DMS53 treated with DMSO at 0.1 percent for 48 hours (cell line): ENCODE results near the gene BGN.

ENCODE experiments used
- DNase-seq: peaks from one replicate; lab custom pipeline; 2025; ENCODE audit not compliant: unreplicated experiment; lab: John Stamatoyannopoulos, UW

The BGN gene

GRCh38 chrX:153525451-153525850, 30.7 kb downstream of the BGN start:
- no peak for DNase-seq

- DNase-seq, result no peak
These were observed 31.3 kb downstream of the BGN start for GRCh38 chrX:153526042-153526441.

GRCh38 chrX:153526801-153527200, 32.0 kb downstream of the BGN start:
- no peak for DNase-seq

DNA sequence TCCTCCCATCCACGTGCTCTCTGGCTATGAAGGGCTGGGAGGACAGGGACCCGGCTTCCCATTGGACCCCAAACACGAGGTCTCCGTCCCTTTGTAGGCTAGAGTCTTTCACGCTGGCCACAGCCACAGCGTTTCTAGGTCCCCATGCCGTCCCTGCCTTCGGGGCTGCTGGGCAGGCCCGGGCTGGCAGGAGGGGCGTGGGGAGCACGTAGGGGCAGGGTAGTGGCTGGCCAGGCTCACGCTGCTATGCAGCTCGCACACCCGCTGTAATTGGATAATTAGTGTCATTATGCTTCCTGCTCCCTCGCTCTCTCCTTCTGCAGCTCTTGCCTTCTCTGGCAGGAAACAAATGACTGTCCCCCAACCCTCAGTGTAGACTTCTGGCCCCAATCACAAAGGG, 32.4 kb downstream of the BGN start:
- no peak for DNase-seq

DNA sequence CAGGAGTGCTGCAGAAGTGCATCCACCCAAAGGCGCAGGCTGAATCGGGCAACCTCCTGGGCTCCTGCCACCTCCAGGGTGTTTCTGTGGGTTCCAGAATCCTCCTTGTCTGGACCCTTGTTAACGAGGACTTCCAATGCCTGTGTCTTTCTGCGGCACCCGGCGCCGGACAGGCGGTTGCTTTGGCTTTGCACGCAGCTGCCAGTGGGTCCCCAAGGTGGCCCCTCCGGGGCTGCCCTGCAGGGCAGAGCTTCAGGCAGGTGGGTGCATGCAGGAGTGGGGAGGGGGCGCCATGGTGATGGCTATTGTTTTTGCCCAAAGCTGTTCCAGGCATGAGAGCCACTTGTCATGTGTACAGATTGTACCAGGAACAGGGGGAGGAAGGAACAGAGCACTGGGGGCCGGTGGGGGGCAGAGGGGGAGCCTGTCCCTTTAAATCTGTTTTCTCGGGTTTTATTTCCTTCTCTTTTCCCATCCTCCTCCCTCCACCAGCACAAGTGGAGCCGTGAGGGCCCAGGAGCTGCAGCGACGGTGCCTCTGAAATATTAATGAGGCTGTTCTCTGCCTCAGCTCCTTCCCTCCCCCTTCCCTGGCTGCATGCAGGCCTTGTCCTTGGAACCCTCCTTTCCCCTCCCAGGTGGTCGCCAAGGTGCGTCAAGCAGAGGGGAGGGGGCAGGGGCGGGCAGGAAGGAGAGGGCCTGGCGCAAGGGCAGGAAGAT, 35.8 kb downstream of the BGN start:
- DNase-seq, result no peak

- DNase-seq, result no peak
These were observed 38.3 kb downstream of the BGN start for GRCh38 chrX:153533091-153533490.

GRCh38 chrX:153537080-153537479, 42.3 kb downstream of the BGN start:
- DNase-seq, result no peak

GRCh38 chrX:153537526-153538295, 42.9 kb downstream of the BGN start:
- DNase-seq, result no peak

GRCh38 chrX:153538424-153538823, 43.6 kb downstream of the BGN start:
- no peak for DNase-seq

GRCh38 chrX:153539171-153539978, 44.6 kb downstream of the BGN start:
- DNase-seq, result peak; percentile 33

DNA sequence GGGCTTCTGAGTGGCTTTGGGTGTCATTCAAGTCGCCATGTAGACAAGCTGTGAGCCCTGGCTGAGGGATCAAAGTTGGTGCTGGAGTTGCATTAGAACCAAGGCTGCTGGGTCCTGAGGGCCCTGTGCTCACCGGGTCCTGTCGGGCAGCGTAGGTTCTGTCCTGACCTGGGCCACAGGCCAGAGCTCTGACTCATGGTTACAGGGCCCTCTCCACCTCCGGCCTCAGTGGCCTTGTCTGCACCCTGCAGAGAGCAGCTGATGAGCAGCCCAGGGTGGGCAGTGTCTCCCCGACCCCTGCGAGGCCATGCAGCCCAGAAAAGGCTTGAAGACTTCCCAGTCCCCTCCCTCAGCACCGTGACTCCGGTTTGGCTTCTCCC, 45.2 kb downstream of the BGN start:
- DNase-seq, result no peak

DNA sequence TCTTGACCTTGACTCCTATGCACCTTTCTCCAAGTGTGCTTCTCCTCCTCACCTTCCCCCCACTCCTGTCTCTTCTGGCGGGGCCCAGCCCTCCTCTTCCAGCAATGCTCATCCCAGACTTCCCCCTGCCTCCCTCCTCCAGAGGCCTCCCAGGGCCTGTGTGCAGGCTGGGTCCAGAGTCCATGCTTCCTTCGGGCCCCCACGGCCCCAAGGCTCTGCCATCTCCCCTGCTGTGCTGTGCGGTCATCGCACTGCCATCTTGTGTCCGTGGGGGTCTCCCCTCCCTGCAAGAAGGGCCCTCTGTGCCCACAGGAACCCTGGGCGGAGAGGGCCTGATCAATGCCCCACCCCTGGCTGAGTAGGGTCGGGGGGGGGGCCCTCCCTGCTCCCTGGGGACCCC, 49.9 kb downstream of the BGN start:
- DNase-seq, result no peak

- no peak for DNase-seq
These were observed 51.6 kb downstream of the BGN start for GRCh38 chrX:153546386-153546785.

DNA sequence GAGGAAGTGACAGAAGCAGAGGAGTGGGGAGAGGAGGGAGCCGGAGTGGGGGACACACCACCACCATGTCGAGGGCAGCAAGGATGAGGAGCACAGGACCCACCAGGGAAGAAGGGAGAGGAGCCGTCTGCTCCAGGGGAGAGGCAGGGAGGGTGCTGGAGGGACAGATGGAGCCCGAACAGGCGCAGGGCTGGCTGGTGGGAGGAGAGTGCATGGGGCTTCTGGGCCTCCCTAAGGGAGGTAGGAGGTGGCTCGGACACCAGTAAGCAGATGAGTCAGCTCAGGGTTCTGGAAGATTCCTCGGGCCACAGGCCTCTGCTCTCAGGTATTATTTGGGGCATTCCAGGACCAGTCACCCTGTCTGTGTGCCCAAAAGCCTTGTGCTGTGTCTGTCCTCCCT, 52.4 kb downstream of the BGN start:
- no peak for DNase-seq

DNA sequence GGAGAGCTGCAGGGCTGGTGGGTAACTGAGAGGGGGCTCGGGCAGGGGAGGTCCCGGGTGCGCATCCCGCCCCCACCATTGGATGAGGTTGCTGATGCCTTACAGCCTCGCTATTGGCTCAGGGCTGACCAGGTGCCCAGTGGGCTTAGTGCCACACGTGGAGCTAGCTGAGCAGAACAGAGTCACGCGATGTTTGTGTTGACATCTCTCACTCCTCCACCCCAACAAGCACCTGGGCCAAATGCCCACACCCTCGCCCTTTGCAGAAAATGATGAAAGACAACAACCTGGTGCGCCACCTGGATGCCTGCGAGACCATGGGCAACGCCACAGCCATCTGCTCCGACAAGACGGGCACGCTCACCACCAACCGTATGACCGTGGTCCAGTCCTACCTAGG, 54.5 kb downstream of the BGN start:
- no peak for DNase-seq

DNA sequence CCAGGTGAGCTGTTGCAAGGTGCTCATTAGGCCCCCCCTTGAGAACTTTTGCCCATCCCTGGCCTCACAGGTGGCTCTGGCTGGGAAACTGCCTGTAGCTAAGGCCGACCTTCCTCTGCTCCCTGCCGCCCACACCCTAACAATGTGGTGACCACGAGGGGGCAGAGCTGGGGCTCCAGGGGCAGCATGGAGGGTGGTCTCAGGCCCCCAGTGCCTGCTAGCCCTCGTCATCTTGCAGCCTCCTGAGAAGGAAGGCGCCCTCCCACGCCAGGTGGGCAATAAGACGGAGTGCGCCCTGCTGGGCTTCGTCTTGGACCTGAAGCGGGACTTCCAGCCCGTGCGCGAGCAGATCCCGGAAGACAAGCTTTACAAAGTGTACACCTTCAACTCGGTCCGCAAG, 55.0 kb downstream of the BGN start:
- DNase-seq, result no peak

- DNase-seq, result no peak
These were observed 56.4 kb downstream of the BGN start for GRCh38 chrX:153551135-153551534.

DNA sequence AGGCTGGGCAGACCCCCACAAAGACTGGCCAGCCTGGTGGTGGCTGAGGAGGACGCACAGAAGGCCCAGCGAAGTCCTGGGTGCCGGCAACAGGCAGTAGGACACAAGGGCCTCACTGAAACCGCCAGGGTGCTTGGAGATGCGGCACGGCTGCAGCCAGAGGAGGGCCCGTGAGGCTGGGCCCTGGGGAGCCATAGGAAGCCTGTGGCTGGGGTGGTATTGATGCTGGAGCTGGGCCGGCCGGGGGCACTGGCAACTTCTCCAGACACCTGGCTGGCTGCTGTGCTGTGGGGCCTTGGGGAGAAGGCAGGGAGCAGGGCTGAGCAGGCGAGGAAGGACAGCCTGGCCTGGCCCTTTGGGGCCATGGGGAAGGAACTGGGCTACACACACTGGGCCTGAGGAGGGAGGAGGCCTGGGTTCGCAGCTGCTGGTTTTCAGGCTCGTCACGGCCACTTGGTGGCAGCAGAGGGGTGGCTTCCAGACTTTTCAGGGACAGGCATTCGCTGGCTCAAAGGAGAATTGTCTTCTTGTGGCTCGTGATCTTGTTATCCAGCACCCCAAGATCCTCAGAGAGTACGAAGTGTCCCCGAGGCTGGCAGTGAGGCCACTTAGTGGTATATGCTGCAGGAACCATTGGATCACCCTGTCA, 59.9 kb downstream of the BGN start:
- peak; percentile 28 for DNase-seq

DNA sequence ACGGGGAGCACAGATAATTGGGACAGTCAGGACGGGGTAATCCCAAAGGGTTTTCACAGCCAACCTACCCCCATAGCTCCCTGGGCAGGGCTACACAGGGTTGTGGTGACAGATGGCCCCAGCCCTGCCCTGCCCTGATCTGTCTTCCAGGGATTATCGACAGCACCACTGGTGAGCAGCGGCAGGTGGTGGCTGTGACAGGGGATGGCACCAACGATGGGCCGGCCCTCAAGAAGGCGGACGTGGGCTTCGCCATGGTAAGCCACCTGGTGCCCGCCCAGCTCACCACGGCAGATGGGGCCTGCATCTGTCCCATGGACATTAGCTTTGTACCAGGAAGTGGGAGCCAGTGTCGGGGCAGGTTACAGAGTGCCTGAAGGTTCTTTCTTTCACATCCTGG, 62.0 kb downstream of the BGN start:
- no peak for DNase-seq

DNA sequence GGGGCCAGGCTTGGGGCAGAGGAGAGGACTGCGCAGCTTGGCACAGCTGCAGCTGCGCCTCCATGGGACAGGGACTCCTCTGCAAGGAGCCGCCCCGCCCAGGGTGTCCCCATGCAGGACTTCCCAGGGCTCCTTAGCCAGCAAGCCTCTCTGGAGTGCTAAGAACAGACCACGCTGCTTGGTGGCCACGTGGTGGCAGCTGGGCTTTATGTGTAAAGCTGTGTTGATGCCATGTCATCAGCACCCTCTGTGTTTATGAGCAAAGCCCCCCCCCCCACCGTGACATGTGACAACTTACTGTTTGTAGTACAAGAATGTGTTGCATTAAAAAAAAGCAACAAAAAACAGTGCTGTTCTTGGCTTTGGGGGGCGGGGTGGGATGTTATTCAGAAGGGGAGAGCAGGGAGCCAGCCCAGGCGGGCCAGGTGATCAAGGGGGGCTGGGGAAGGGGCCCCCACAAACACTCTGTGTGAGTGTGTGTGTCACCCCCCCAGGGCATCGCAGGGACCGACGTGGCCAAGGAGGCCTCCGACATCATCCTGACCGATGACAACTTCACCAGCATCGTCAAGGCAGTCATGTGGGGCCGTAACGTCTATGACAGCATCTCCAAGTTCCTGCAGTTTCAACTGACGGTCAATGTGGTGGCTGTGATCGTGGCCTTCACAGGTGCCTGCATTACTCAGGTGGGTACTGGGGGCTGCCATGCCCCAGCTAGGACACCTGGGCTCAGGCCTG, 63.0 kb downstream of the BGN start:
- DNase-seq, result no peak
